HepG2 (cell line): ENCODE results near the gene DALRD3. TPM values are rescaled to one million over a fixed set of nuclear protein-coding genes. Genes with fewer than 3 reads are reported as not detected.

Source experiments
- ETV5 ChIP-seq: IDR thresholded peaks from 2 replicates; pipeline ENCODE4 v1.6.1; 2018; ENCODE audit warnings: missing biosample characterization, missing genetic modification reagents, inconsistent platforms, borderline replicate concordance
- ETV6 ChIP-seq: sonication (generic); formaldehyde crosslinking; conservative IDR thresholded peaks from 2 replicates; pipeline ENCODE4 v1.4.0; 2020; ENCODE audit warnings: missing genetic modification reagents
- GPN1 ChIP-seq: sonication (generic); formaldehyde crosslinking; IDR thresholded peaks from 2 replicates; pipeline ENCODE4 v1.5.1; 2020; ENCODE audit warnings: missing genetic modification reagents, borderline replicate concordance
- JARID2 ChIP-seq: sonication (generic); formaldehyde crosslinking; IDR thresholded peaks from 2 replicates; pipeline ENCODE4 v1.8.1; 2023; ENCODE audit warnings: missing genetic modification reagents, inconsistent platforms; ENCODE audit not compliant: insufficient replicate concordance
- POLR2A ChIP-seq, 2 experiments: IDR thresholded peaks; 2 replicates each; pipeline ENCODE4 v1.6.1; 2011; ENCODE audit warnings: low read depth in 2 of 2, low read length in 2 of 2, mild to moderate bottlenecking in 1 of 2, moderate library complexity in 1 of 2; ENCODE audit not compliant: insufficient read depth in 1 of 2
- POLR2AphosphoS5 ChIP-seq: IDR thresholded peaks from 2 replicates; pipeline ENCODE4 v1.6.1; 2012; ENCODE audit warnings: low read depth, low read length
- SMC3 ChIP-seq: IDR thresholded peaks from 2 replicates; pipeline ENCODE4 v1.6.1; 2011; ENCODE audit warnings: low read length, improper control_type of control experiment
- STAT5B ChIP-seq: sonication (generic); formaldehyde crosslinking; IDR thresholded peaks from 2 replicates; pipeline ENCODE4 v1.4.0; 2020; ENCODE audit warnings: missing genetic modification reagents
- ZNF251 ChIP-seq: sonication (generic); formaldehyde crosslinking; IDR thresholded peaks from 2 replicates; pipeline ENCODE4 v1.9.0; 2021; ENCODE audit warnings: mild to moderate bottlenecking, missing genetic modification reagents
- ZNF569 ChIP-seq: sonication (generic); formaldehyde crosslinking; IDR thresholded peaks from 2 replicates; pipeline ENCODE4 v1.5.0; 2020; ENCODE audit warnings: mild to moderate bottlenecking, missing genetic modification reagents, moderate library complexity, borderline replicate concordance
- ZNF879 ChIP-seq: sonication (generic); formaldehyde crosslinking; IDR thresholded peaks from 2 replicates; pipeline ENCODE4 v1.8.1; 2023; ENCODE audit warnings: missing genetic modification reagents
- polyA plus RNA-seq, 8 experiments: library from polyadenylated mRNA; depleted of rRNA in 3 of 8; stranded (reverse) in 7 of 8; unstranded in 1 of 8; fragments of >200 nt; fragmentation: Illumina TruSeq in 4 of 8; extraction: Trizol in 4 of 8; gene quantifications; 2 replicates each; pipeline versions ENCODE4 v1.2.1 to v1.2.3, GENCODE V29; 2011 to 2016; ENCODE audit warnings: low read depth in 4 of 8, missing spikeins in 1 of 8, mixed read lengths in 1 of 8; ENCODE audit not compliant: insufficient read depth in 1 of 8
- total RNA-seq, 5 experiments: library from RNA; depleted of rRNA; stranded (reverse); fragments of >200 nt; fragmentation: Illumina TruSeq; extraction: Trizol; gene quantifications; 2 replicates each; pipeline ENCODE4 v1.2.3, GENCODE V29; 2016; ENCODE audit warnings: low read depth in 1 of 5
- TF ChIP-seq, protein P1 (sequence below): sonication (generic); formaldehyde crosslinking; IDR thresholded peaks from 2 replicates; pipeline ENCODE4 v1.8.0; 2023; ENCODE audit warnings: mild to moderate bottlenecking, missing genetic modification reagents
- TF ChIP-seq, protein P2 (sequence below): sonication (generic); formaldehyde crosslinking; IDR thresholded peaks from 2 replicates; pipeline ENCODE4 v1.4.0; 2020; ENCODE audit warnings: missing genetic modification reagents, borderline replicate concordance
- TF ChIP-seq, protein P3 (sequence below): sonication (generic); formaldehyde crosslinking; IDR thresholded peaks from 2 replicates; pipeline ENCODE4 v1.4.0; 2020; ENCODE audit warnings: missing genetic modification reagents
- TF ChIP-seq, protein P4 (sequence below): sonication (generic); formaldehyde crosslinking; IDR thresholded peaks from 2 replicates; pipeline ENCODE4 v1.4.0; 2020; ENCODE audit warnings: missing genetic modification reagents
- TF ChIP-seq, protein P5 (sequence below): IDR thresholded peaks from 2 replicates; pipeline ENCODE4 v1.6.1; 2012; ENCODE audit warnings: low read depth, low read length, improper control_type of control experiment
- TF ChIP-seq, protein P6 (sequence below): sonication (generic); formaldehyde crosslinking; IDR thresholded peaks from 2 replicates; pipeline ENCODE4 v1.4.0; 2020; ENCODE audit warnings: mild to moderate bottlenecking, missing genetic modification reagents

DALRD3 gene
- total and polyA plus RNA-seq, 2 of the 13 experiments (the other 11 are each of a cell fraction or from before 2014, with no cell fraction given): 19.9 to 36.5 TPM

DNA sequence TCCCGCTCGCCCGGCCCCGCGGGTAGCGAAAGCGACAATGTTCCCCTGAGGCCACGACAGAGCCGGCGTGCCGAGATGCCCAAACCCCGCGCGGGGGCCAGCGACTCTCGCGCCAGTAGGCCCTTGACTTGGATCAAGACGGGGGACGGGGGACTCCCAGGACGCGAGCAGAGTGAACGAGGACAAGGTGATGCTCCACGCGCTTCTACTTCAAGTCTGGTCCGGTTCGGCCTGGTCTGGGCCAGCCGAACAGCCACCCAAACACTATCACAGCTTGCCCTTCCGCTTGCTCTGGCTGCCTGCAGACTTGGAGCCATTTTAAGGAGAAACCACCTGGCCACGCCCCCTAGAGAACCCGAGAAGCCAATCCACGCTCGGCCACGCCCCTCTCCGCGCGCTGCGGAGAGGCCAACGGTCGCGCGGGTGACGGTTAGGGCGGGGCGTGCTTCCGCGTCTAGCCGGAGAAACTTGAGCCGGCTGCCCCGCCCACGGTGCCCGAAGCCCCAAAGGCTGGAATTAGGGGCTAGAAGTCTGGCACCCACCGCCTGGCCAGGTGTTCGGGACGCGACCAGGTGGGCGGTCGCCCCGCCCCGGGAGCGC is 2.9 kb upstream of the DALRD3 start (continued):
- TF ChIP-seq, protein P1, sequence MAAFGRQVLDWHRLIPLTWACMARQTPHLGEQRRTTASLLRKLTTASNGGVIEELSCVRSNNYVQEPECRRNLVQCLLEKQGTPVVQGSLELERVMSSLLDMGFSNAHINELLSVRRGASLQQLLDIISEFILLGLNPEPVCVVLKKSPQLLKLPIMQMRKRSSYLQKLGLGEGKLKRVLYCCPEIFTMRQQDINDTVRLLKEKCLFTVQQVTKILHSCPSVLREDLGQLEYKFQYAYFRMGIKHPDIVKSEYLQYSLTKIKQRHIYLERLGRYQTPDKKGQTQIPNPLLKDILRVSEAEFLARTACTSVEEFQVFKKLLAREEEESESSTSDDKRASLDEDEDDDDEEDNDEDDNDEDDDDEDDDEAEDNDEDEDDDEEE: peak; percentile 56; the same call in 1 of the 2 replicates
- TF ChIP-seq, protein P2, sequence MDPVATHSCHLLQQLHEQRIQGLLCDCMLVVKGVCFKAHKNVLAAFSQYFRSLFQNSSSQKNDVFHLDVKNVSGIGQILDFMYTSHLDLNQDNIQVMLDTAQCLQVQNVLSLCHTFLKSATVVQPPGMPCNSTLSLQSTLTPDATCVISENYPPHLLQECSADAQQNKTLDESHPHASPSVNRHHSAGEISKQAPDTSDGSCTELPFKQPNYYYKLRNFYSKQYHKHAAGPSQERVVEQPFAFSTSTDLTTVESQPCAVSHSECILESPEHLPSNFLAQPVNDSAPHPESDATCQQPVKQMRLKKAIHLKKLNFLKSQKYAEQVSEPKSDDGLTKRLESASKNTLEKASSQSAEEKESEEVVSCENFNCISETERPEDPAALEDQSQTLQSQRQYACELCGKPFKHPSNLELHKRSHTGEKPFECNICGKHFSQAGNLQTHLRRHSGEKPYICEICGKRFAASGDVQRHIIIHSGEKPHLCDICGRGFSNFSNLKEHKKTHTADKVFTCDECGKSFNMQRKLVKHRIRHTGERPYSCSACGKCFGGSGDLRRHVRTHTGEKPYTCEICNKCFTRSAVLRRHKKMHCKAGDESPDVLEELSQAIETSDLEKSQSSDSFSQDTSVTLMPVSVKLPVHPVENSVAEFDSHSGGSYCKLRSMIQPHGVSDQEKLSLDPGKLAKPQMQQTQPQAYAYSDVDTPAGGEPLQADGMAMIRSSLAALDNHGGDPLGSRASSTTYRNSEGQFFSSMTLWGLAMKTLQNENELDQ: 0 out of 2 replicates have a peak, but pooled peaks have one; percentile 36
- TF ChIP-seq POLR2A (IDR thresholded peaks at IDR 0.05; ENCODE audit: insufficient read depth in 1 of 2, low read depth in 2 of 2, low read length in 2 of 2): peak in 1 of 2 experiments; percentile 100; a peak in 2 of 4 replicates
- TF ChIP-seq, protein P3, sequence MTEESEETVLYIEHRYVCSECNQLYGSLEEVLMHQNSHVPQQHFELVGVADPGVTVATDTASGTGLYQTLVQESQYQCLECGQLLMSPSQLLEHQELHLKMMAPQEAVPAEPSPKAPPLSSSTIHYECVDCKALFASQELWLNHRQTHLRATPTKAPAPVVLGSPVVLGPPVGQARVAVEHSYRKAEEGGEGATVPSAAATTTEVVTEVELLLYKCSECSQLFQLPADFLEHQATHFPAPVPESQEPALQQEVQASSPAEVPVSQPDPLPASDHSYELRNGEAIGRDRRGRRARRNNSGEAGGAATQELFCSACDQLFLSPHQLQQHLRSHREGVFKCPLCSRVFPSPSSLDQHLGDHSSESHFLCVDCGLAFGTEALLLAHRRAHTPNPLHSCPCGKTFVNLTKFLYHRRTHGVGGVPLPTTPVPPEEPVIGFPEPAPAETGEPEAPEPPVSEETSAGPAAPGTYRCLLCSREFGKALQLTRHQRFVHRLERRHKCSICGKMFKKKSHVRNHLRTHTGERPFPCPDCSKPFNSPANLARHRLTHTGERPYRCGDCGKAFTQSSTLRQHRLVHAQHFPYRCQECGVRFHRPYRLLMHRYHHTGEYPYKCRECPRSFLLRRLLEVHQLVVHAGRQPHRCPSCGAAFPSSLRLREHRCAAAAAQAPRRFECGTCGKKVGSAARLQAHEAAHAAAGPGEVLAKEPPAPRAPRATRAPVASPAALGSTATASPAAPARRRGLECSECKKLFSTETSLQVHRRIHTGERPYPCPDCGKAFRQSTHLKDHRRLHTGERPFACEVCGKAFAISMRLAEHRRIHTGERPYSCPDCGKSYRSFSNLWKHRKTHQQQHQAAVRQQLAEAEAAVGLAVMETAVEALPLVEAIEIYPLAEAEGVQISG (CRISPR knock-in tag): no peak
- 0 out of 2 replicates have a peak, but pooled peaks have one; percentile 28 for TF ChIP-seq STAT5B (CRISPR knock-in tag)
- TF ChIP-seq ZNF879 (CRISPR knock-in tag): no peak
- TF ChIP-seq, protein P4, sequence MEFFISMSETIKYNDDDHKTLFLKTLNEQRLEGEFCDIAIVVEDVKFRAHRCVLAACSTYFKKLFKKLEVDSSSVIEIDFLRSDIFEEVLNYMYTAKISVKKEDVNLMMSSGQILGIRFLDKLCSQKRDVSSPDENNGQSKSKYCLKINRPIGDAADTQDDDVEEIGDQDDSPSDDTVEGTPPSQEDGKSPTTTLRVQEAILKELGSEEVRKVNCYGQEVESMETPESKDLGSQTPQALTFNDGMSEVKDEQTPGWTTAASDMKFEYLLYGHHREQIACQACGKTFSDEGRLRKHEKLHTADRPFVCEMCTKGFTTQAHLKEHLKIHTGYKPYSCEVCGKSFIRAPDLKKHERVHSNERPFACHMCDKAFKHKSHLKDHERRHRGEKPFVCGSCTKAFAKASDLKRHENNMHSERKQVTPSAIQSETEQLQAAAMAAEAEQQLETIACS (CRISPR knock-in tag): no peak
- peak; percentile 76 for TF ChIP-seq ETV5 (CRISPR knock-in tag)
- TF ChIP-seq ZNF251 (CRISPR knock-in tag): 0 out of 2 replicates have a peak, but pooled peaks have one; percentile 29
- TF ChIP-seq, protein P5, sequence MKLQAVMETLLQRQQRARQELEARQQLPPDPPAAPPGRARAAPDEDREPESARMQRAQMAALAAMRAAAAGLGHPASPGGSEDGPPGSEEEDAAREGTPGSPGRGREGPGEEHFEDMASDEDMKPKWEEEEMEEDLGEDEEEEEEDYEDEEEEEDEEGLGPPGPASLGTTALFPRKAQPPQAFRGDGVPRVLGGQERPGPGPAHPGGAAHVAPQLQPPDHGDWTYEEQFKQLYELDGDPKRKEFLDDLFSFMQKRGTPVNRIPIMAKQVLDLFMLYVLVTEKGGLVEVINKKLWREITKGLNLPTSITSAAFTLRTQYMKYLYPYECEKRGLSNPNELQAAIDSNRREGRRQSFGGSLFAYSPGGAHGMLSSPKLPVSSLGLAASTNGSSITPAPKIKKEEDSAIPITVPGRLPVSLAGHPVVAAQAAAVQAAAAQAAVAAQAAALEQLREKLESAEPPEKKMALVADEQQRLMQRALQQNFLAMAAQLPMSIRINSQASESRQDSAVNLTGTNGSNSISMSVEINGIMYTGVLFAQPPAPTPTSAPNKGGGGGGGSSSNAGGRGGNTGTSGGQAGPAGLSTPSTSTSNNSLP: no peak
- no peak for TF ChIP-seq ZNF569 (CRISPR knock-in tag)
- TF ChIP-seq POLR2AphosphoS5: peak; percentile 100
- no peak for TF ChIP-seq JARID2
- TF ChIP-seq GPN1 (CRISPR knock-in tag): no peak; the same call in 1 of the 2 replicates
- TF ChIP-seq, protein P6, sequence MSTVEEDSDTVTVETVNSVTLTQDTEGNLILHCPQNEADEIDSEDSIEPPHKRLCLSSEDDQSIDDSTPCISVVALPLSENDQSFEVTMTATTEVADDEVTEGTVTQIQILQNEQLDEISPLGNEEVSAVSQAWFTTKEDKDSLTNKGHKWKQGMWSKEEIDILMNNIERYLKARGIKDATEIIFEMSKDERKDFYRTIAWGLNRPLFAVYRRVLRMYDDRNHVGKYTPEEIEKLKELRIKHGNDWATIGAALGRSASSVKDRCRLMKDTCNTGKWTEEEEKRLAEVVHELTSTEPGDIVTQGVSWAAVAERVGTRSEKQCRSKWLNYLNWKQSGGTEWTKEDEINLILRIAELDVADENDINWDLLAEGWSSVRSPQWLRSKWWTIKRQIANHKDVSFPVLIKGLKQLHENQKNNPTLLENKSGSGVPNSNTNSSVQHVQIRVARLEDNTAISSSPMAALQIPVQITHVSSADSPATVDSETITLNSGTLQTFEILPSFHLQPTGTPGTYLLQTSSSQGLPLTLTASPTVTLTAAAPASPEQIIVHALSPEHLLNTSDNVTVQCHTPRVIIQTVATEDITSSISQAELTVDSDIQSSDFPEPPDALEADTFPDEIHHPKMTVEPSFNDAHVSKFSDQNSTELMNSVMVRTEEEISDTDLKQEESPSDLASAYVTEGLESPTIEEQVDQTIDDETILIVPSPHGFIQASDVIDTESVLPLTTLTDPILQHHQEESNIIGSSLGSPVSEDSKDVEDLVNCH (CRISPR knock-in tag): no peak
- peak; percentile 93 for TF ChIP-seq ETV6 (CRISPR knock-in tag)
- no peak for TF ChIP-seq SMC3
